T-cell (primary cell): ENCODE results near the gene GID8. TPM values are rescaled to one million over a fixed set of nuclear protein-coding genes. Genes with fewer than 3 reads are reported as not detected.

Source experiments
- ATAC-seq, 4 experiments: fragments of 200-7000 bp in 3 of 4; fragments of 150-1000 bp in 1 of 4; cut with Tn5 transposase; replicated peaks in 1 of 4; 1 replicate in 3 of 4; 2 replicates in 1 of 4; pipeline ENCODE4 v1.10.0; 2021; ENCODE audit warnings: moderate library complexity in 3 of 4, mild to moderate bottlenecking in 2 of 4, moderate number of reproducible peaks in 1 of 4
- CTCF ChIA-PET, 2 donors: fragments of 300-600 bp; sonication (Branson Sonifier 250); formaldehyde crosslinking; loops; one replicate each; lab custom pipeline; 2022; ENCODE audit warnings: antibody characterized with exemption in 2 of 2; lab: Charles Lee
- POLR2A ChIA-PET, 2 donors: fragments of 300-600 bp; sonication (Branson Sonifier 250); formaldehyde crosslinking; loops; one replicate each; lab custom pipeline; 2022; ENCODE audit warnings: antibody characterized with exemption in 2 of 2; lab: Charles Lee
- DNase-seq, 35 experiments: peaks; one replicate each; pipeline versions ENCODE4 v3.0.0 to v3.0.0-alpha.2; 2013 to 2023
- H3K27ac ChIP-seq: one replicate; pipeline ENCODE4 v1.5.1; 2013; ENCODE audit warnings: low read length
- H3K27me3 ChIP-seq, 2 experiments: replicated peaks in 1 of 2; 1 replicate in 1 of 2; 2 replicates in 1 of 2; pipeline versions ENCODE4 v1.6.1 to v1.7.0; 2013; ENCODE audit warnings: low read length in 1 of 2, mixed read lengths in 1 of 2; ENCODE audit not compliant: control insufficient read depth in 2 of 2, insufficient read depth in 2 of 2; ENCODE audit errors: extremely low read depth in 1 of 2
- H3K36me3 ChIP-seq, 2 donors: 1 replicate in 1 of 2; 2 replicates in 1 of 2; pipeline versions ENCODE4 v1.6.1 to v1.7.0; 2013; ENCODE audit warnings: low read length in 1 of 2; ENCODE audit not compliant: control insufficient read depth in 2 of 2, insufficient read depth in 1 of 2; ENCODE audit errors: extremely low read depth in 1 of 2
- H3K4me1 ChIP-seq, 2 experiments: 1 replicate in 1 of 2; 2 replicates in 1 of 2; pipeline versions ENCODE4 v1.6.1 to v1.7.0; 2013; ENCODE audit warnings: low read length in 2 of 2, mixed read lengths in 1 of 2; ENCODE audit not compliant: insufficient read depth in 2 of 2, control insufficient read depth in 1 of 2; ENCODE audit errors: extremely low read depth in 1 of 2
- H3K4me3 ChIP-seq, 2 donors: 1 replicate in 1 of 2; 2 replicates in 1 of 2; pipeline versions ENCODE4 v1.5.1 to v1.7.0; 2013; ENCODE audit warnings: mild to moderate bottlenecking in 2 of 2, low read length in 1 of 2, moderate library complexity in 1 of 2; ENCODE audit not compliant: control insufficient read depth in 1 of 2; ENCODE audit errors: extremely low read depth in 1 of 2
- H3K9me3 ChIP-seq: 2 replicates; pipeline ENCODE4 v1.7.0; 2013
- H3K27ac Mint-ChIP-seq, 2 donors: one replicate each; pipeline ENCODE4 v1.8.0; 2020 to 2021; ENCODE audit warnings: mild to moderate bottlenecking in 2 of 2, mixed read lengths in 2 of 2
- H3K27me3 Mint-ChIP-seq, 2 donors: one replicate each; pipeline ENCODE4 v1.8.0; 2021 to 2022; ENCODE audit warnings: mixed read lengths in 2 of 2
- H3K36me3 Mint-ChIP-seq: one replicate; pipeline ENCODE4 v1.8.0; 2021; ENCODE audit warnings: mixed read lengths
- H3K4me1 Mint-ChIP-seq, 3 donors: one replicate each; pipeline ENCODE4 v1.8.0; 2020 to 2022; ENCODE audit warnings: mixed read lengths in 3 of 3, mild to moderate bottlenecking in 1 of 3
- H3K4me3 Mint-ChIP-seq, 3 donors: one replicate each; pipeline ENCODE4 v1.8.0; 2020 to 2022; ENCODE audit warnings: mild to moderate bottlenecking in 3 of 3, mixed read lengths in 3 of 3, moderate library complexity in 3 of 3
- H3K9me3 Mint-ChIP-seq, 3 donors: one replicate each; pipeline ENCODE4 v1.8.0; 2020 to 2022; ENCODE audit warnings: mixed read lengths in 3 of 3
- WGBS: methylation state at CpG from one replicate; pipeline ENCODE4 v1.1.5; 2013; ENCODE audit warnings: missing lambda C conversion rate; ENCODE audit not compliant: insufficient coverage; 5-methylcytosine and 5-hydroxymethylcytosine counted together
- total RNA-seq, 35 experiments: library from RNA in 6 of 35; stranded (reverse) in 6 of 35; fragments of 120-200 nt in 1 of 35; gene quantifications; one replicate each; pipeline versions ENCODE4 v1.2.1 to v1.2.4 and lab custom pipeline; 2013 to 2026

GID8 gene
- total RNA-seq, 5 donors from 2014 or later (not counting 1 experiment from before 2014, with no cell fraction given) = 33.1 to 43.4 (median 41.2) TPM

DNA sequence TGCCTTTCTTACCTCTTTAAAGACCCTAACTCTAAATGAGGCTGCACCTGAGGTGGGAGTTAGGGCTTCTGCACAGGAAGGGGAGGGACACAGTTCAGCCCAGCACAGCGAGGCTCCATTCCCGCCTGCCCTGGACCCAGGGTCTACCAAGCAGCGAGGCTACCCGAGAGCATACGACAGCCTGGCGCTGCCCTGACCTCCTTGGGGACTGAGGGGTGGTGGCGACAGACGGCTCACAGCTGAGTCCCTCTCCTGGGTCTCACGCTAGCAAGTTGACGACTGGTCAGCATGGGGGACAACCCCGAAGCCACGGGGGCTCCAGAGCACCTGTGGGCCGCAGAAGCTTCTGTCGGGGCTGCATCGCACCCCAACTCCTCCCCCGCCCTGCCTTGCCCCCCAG is 38.9 kb downstream of the GID8 start:
- Mint-ChIP-seq H3K27ac (no peak overlapping the region), H3K4me1 (peaks cover 34 to 53% (median 39%) of the 10 kb centered on the region in 3 donors), H3K27me3 (peaks cover 15 to 68% of the 10 kb centered on the region in 2 donors), H3K9me3 (no peaks in the 10 kb centered on the region), H3K36me3 (no peaks in the 10 kb centered on the region), H3K4me3 (peak overlapping the region in 1 of 3 donors; percentile 15)
- POLR2A ChIA-PET = no interaction called here
- no peak for DNase-seq
- no peak overlapping the region for H3K27ac ChIP-seq
- no peaks in the 10 kb centered on the region for H3K36me3 ChIP-seq
- ATAC-seq = no peak
- peaks cover 0 to 99% of the 10 kb centered on the region in 2 experiments for H3K27me3 ChIP-seq
- no peaks in the 10 kb centered on the region for H3K9me3 ChIP-seq
- H3K4me3 ChIP-seq = no peak overlapping the region
- H3K4me1 ChIP-seq = peaks cover 9 to 62% of the 10 kb centered on the region in 2 experiments
- 97% methylated on average over 15 of the region's 16 CpGs for WGBS
- CTCF ChIA-PET = interaction anchor here in 1 of 2 donors (1.1 to 1.6 kb wide), 2 partner anchors 32 to 39 kb away, joined by 3 to 6 read pairs; partner anchors contain the start of gene GID8

DNA sequence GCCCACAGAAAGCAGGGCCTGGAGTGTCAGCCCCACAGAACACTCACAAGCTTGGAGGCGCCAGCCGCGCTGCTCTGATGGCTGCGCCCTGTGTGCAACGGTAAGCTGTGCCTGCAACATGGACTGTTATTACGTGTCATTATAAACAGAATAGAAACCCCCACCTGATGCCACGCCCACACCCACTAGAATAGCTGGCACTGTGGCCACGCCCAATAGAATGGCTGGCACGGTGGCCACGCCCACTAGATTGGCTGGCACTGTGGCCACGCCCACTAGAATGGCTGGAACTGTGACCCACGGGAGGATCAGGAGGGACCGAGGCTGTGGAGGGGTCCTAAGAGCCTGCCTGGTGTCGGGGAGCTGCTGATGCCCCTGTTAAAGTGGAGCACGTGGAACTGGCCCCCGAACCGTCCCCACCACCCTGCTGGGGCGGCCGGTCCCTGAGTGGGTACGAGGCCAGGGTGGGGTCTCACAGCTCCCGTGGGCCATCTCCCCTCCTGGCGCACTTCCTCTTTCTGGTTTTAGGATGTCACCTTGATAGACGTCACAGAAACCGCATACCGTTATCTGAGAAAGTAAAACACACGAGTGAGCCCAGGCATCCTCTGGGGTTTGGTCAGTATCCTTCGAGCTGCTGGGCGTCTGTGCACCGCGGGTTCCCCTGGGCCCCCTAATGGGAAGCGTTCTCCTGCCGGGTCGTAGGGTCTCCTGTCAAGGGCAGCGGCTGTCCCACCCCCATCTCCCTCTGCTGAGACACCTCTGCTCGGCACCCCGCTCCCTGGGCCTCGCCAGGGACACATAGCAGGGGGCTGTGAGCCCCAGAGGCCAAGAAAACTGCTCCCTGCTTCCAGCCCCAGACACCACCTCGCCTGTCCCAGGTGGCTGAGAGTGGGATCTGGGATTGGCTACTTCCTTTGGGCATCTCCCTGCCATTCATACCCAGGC is 39.9 kb downstream of the GID8 start:
- H3K27me3 Mint-ChIP-seq = peaks cover 8 to 60% of the 10 kb centered on the region in 2 donors
- H3K4me3 Mint-ChIP-seq = peak overlapping the region; percentile 51 to 71 (median 61)
- DNase-seq (peak; percentile 36 to 91 (median 81)), ATAC-seq (peak; percentile 54 to 74 (median 62))
- H3K36me3 ChIP-seq = no peaks in the 10 kb centered on the region
- H3K27ac Mint-ChIP-seq = no peak overlapping the region
- H3K4me1 ChIP-seq = peaks cover 12 to 62% of the 10 kb centered on the region in 2 experiments
- H3K4me1 Mint-ChIP-seq = peaks cover 32 to 55% (median 39%) of the 10 kb centered on the region in 3 donors
- no peaks in the 10 kb centered on the region for H3K9me3 ChIP-seq
- no peaks in the 10 kb centered on the region for H3K9me3 Mint-ChIP-seq
- H3K27ac ChIP-seq = no peak overlapping the region
- CTCF ChIA-PET = interaction anchor here (0.6 to 2.3 kb wide), 5 partner anchors 25 to 40 kb away, joined by 3 to 6 read pairs (median 4); partner anchors contain the start of genes BHLHE23 (in 1 of the 2) and GID8 (in 1 of the 2)
- peak overlapping the region; percentile 26 to 57 for H3K4me3 ChIP-seq
- H3K27me3 ChIP-seq = peaks cover 0 to 99% of the 10 kb centered on the region in 2 experiments
- POLR2A ChIA-PET = no interaction called here
- 16% methylated on average over 31 of the region's 38 CpGs for WGBS
- no peaks in the 10 kb centered on the region for H3K36me3 Mint-ChIP-seq

DNA sequence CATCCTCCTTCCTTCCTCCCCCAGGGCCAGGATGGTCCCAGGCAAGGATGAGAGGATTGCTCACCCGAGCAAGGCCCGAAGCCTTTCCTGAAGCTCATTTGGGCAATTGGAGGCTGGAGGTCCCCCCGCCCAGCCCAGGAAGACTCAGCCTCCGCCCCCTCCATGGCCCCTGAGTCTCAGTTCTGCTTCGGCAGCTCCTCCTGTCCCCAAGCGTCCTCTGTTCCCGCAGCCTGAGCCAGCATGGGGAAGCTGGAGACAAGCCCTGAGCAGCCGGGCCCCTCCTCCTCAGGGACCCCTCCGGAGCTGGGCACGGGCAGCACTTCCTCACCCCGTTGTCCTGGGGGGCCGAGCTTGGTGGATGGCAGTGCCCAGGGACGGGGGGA is 40.6 kb downstream of the GID8 start:
- 53% methylated on average over 13 of the region's 13 CpGs for WGBS
- H3K4me1 ChIP-seq = peaks cover 12 to 56% of the 10 kb centered on the region in 2 experiments
- DNase-seq (peak in 1 of 35 experiments; percentile 23), ATAC-seq (no peak)
- H3K4me3 ChIP-seq = no peak overlapping the region
- no peak overlapping the region for H3K27ac ChIP-seq
- no peaks in the 10 kb centered on the region for H3K9me3 ChIP-seq
- H3K27me3 ChIP-seq = peaks cover 0 to 98% of the 10 kb centered on the region in 2 experiments
- Mint-ChIP-seq H3K27me3 (peaks cover 7 to 63% of the 10 kb centered on the region in 2 donors), H3K27ac (no peak overlapping the region), H3K36me3 (no peaks in the 10 kb centered on the region), H3K9me3 (no peaks in the 10 kb centered on the region), H3K4me1 (peaks cover 36 to 57% (median 37%) of the 10 kb centered on the region in 3 donors), H3K4me3 (peak overlapping the region in 2 of 3 donors; percentile 9 to 71)
- POLR2A ChIA-PET = no interaction called here
- CTCF ChIA-PET = interaction anchor here (1.0 to 2.3 kb wide), 3 partner anchors 25 to 40 kb away, joined by 3 to 6 read pairs (median 3); partner anchors contain the start of gene GID8 (in 1 of the 2)
- no peaks in the 10 kb centered on the region for H3K36me3 ChIP-seq

DNA sequence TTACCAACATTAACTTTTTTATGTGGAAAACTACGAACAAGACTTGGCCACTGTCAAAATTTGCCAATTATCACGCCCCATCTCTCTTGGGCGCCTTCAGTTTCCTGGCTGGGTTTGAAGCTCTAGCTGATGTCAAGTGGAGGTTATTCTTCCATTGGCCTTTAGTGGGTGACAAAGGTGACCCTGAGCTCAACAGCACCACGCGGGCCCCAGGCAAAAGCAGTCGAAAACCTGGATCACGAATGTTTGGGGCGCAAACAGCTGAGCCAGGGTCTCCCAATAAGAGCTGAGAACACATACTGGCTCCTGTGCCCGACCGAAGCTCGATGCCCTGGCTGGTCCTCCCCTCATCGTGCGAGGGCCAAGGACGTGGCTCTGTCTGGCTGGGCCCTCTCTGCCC is 41.4 kb downstream of the GID8 start:
- peak in 1 of 35 experiments; percentile 22 for DNase-seq
- CTCF ChIA-PET = interaction anchor here (0.9 to 2.3 kb wide), 2 partner anchors 30 kb away, joined by 3 to 6 read pairs; no protein-coding TSS in a partner anchor
- H3K9me3 ChIP-seq = no peaks in the 10 kb centered on the region
- 82% methylated on average over 11 of the region's 14 CpGs for WGBS
- no peaks in the 10 kb centered on the region for H3K36me3 ChIP-seq
- Mint-ChIP-seq H3K36me3 (no peaks in the 10 kb centered on the region), H3K27me3 (peaks cover 1 to 58% of the 10 kb centered on the region in 2 donors), H3K9me3 (no peaks in the 10 kb centered on the region), H3K27ac (no peak overlapping the region), H3K4me3 (peak overlapping the region in 2 of 3 donors; percentile 24 to 71), H3K4me1 (peaks cover 36 to 59% (median 38%) of the 10 kb centered on the region in 3 donors)
- H3K4me1 ChIP-seq = peaks cover 12 to 56% of the 10 kb centered on the region in 2 experiments
- no peak for ATAC-seq
- H3K27me3 ChIP-seq = peaks cover 0 to 95% of the 10 kb centered on the region in 2 experiments
- H3K4me3 ChIP-seq = no peak overlapping the region
- POLR2A ChIA-PET = no interaction called here
- no peak overlapping the region for H3K27ac ChIP-seq

DNA sequence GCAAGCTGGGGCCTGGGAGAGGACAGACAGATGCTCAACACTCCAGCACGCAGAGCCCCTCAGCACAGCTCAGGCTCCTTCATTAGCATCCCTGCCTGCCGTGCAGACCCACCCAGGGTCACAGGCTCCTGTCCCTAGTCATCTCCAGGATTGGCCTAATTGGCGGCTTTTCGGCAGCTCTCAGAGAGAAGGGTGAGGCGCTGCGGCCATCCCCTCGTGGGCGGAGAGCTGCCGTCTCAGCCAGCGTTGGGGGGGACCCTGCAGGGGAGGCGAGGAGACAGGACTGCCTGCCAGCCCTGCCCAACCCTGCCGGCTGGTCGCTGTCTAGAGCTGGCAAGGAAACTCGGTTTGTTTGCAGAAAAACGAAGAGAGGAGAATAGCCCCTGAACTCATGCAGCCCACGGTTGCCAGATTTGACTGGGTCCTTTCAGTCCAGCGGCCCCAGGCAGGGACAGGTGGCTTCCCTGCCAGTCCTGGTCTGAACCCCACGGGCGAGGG is 42.0 kb downstream of the GID8 start:
- H3K36me3 Mint-ChIP-seq = no peaks in the 10 kb centered on the region
- H3K27me3 Mint-ChIP-seq = peaks cover 0 to 56% of the 10 kb centered on the region in 2 donors
- CTCF ChIA-PET = interaction anchor here in 1 of 2 donors (0.9 to 1.1 kb wide), 2 partner anchors 8 to 29 kb away, joined by 3 to 5 read pairs; no protein-coding TSS in a partner anchor
- peak overlapping the region in 2 of 3 donors; percentile 24 to 71 for H3K4me3 Mint-ChIP-seq
- H3K9me3 Mint-ChIP-seq = no peaks in the 10 kb centered on the region
- ATAC-seq (no peak), DNase-seq (no peak)
- peaks cover 0 to 94% of the 10 kb centered on the region in 2 experiments for H3K27me3 ChIP-seq
- H3K27ac Mint-ChIP-seq = no peak overlapping the region
- H3K4me1 Mint-ChIP-seq = peaks cover 36 to 59% (median 43%) of the 10 kb centered on the region in 3 donors
- H3K9me3 ChIP-seq = no peaks in the 10 kb centered on the region
- no peak overlapping the region for H3K27ac ChIP-seq
- H3K4me3 ChIP-seq = no peak overlapping the region
- peaks cover 12 to 56% of the 10 kb centered on the region in 2 experiments for H3K4me1 ChIP-seq
- no peaks in the 10 kb centered on the region for H3K36me3 ChIP-seq
- 19% methylated on average over 19 of the region's 19 CpGs for WGBS
- POLR2A ChIA-PET = no interaction called here
